Loucy (cell line): Measurements from ENCODE around the gene NRG3.

Experiments used
- H2AFZ ChIP-seq: fragments of 200-600 bp; sonication (generic); 2 replicates; pipeline ENCODE4 v1.6.0; 2016; ENCODE audit warnings: antibody characterized with exemption, mild to moderate bottlenecking, low read length, moderate library complexity
- H3F3A ChIP-seq: fragments of 200-600 bp; 2 replicates; pipeline ENCODE4 v1.6.0; 2016; ENCODE audit warnings: antibody characterized with exemption, low read depth, mild to moderate bottlenecking
- H3K27me3 ChIP-seq: fragments of 200-600 bp; sonication (generic); 2 replicates; pipeline ENCODE4 v1.6.1; 2014; ENCODE audit warnings: low read length, mild to moderate bottlenecking; ENCODE audit not compliant: insufficient read depth, poor library complexity, severe bottlenecking
- H3K36me3 ChIP-seq: fragments of 200-600 bp; sonication (generic); 2 replicates; pipeline ENCODE4 v1.6.1; 2016; ENCODE audit warnings: low read length; ENCODE audit not compliant: insufficient read depth
- H3K4me1 ChIP-seq: fragments of 200-600 bp; sonication (generic); 2 replicates; pipeline ENCODE4 v1.5.1; 2014; ENCODE audit warnings: low read length, mild to moderate bottlenecking; ENCODE audit not compliant: insufficient read depth, poor library complexity, severe bottlenecking
- H3K4me2 ChIP-seq: fragments of 200-600 bp; sonication (generic); 2 replicates; pipeline ENCODE4 v1.6.0; 2014; ENCODE audit warnings: antibody characterized with exemption, low read length, low read depth, mild to moderate bottlenecking; ENCODE audit not compliant: poor library complexity, severe bottlenecking
- H3K4me3 ChIP-seq: fragments of 200-600 bp; sonication (generic); 2 replicates; pipeline ENCODE4 v1.5.1; 2014; ENCODE audit warnings: low read length, mild to moderate bottlenecking, mixed read lengths; ENCODE audit not compliant: poor library complexity, severe bottlenecking
- H3K79me2 ChIP-seq: fragments of 200-600 bp; sonication (generic); 2 replicates; pipeline ENCODE4 v1.6.1; 2014; ENCODE audit warnings: low read length; ENCODE audit not compliant: insufficient read depth
- H3K9ac ChIP-seq: fragments of 200-600 bp; sonication (generic); 2 replicates; pipeline ENCODE4 v1.6.0; 2014; ENCODE audit warnings: mild to moderate bottlenecking, low read depth, low read length, moderate library complexity; ENCODE audit not compliant: poor library complexity, severe bottlenecking
- H3K9me2 ChIP-seq: fragments of 200-600 bp; sonication (generic); replicated peaks from 2 replicates; pipeline ENCODE4 v1.6.1; 2016; ENCODE audit warnings: low read depth, low read length, mixed read lengths
- H3K9me3 ChIP-seq: fragments of 200-600 bp; sonication (generic); 2 replicates; pipeline ENCODE4 v1.6.1; 2014; ENCODE audit warnings: mild to moderate bottlenecking, antibody characterized with exemption, low read length, low read depth; ENCODE audit not compliant: insufficient read depth
- H4K20me1 ChIP-seq: fragments of 200-600 bp; sonication (generic); 2 replicates; pipeline ENCODE4 v1.6.0; 2014; ENCODE audit warnings: antibody characterized with exemption, low read length, mild to moderate bottlenecking; ENCODE audit not compliant: insufficient read depth, poor library complexity, severe bottlenecking
- CTCF ChIP-seq: fragments of 200-600 bp; sonication (generic); conservative IDR thresholded peaks from 2 replicates; pipeline ENCODE4 v1.5.1; 2014; ENCODE audit warnings: mild to moderate bottlenecking, antibody characterized with exemption, low read length
- EZH2phosphoT487 ChIP-seq: fragments of 200-600 bp; IDR thresholded peaks from 2 replicates; pipeline ENCODE4 v1.6.1; 2018; ENCODE audit warnings: antibody characterized with exemption, mild to moderate bottlenecking, moderate library complexity, borderline replicate concordance

NRG3 gene

GRCh38 chr10:82750538-82750937 lies 875.5 kb downstream of the NRG3 start:
- H3K4me2 ChIP-seq, result no peak overlapping the region
- no peak for TF ChIP-seq CTCF
- no peak for TF ChIP-seq EZH2phosphoT487
- H3K9ac ChIP-seq, result no peak overlapping the region
- H3F3A ChIP-seq, result no peaks in the 10 kb centered on the region
- no peaks in the 10 kb centered on the region for H3K27me3 ChIP-seq
- no peaks in the 10 kb centered on the region for H3K9me3 ChIP-seq
- H3K36me3 ChIP-seq, result no peaks in the 10 kb centered on the region
- H3K4me3 ChIP-seq, result no peak overlapping the region
- no peaks in the 10 kb centered on the region for H3K4me1 ChIP-seq
- H3K79me2 ChIP-seq, result no peaks in the 10 kb centered on the region
- H2AFZ ChIP-seq, result no peak overlapping the region
- no peaks in the 10 kb centered on the region for H3K9me2 ChIP-seq
- H4K20me1 ChIP-seq, result no peaks in the 10 kb centered on the region

GRCh38 chr10:82757397-82757796 lies 882.4 kb downstream of the NRG3 start:
- Histone ChIP-seq H3F3A (no peaks in the 10 kb centered on the region), H3K4me1 (no peaks in the 10 kb centered on the region), H3K9me2 (no peaks in the 10 kb centered on the region), H4K20me1 (no peaks in the 10 kb centered on the region), H3K9me3 (no peaks in the 10 kb centered on the region), H3K27me3 (no peaks in the 10 kb centered on the region), H3K4me3 (no peak overlapping the region), H2AFZ (no peak overlapping the region), H3K4me2 (no peak overlapping the region), H3K79me2 (no peaks in the 10 kb centered on the region), H3K9ac (no peak overlapping the region), H3K36me3 (no peaks in the 10 kb centered on the region)
- TF ChIP-seq EZH2phosphoT487 (no peak), CTCF (no peak)

GRCh38 chr10:82757901-82758300 lies 882.9 kb downstream of the NRG3 start:
- no peaks in the 10 kb centered on the region for H3K36me3 ChIP-seq
- H3K9me2 ChIP-seq, result no peaks in the 10 kb centered on the region
- H3K4me1 ChIP-seq, result no peaks in the 10 kb centered on the region
- no peak overlapping the region for H3K4me2 ChIP-seq
- no peaks in the 10 kb centered on the region for H4K20me1 ChIP-seq
- no peak overlapping the region for H3K9ac ChIP-seq
- no peak overlapping the region for H3K4me3 ChIP-seq
- no peaks in the 10 kb centered on the region for H3K9me3 ChIP-seq
- H3K79me2 ChIP-seq, result no peaks in the 10 kb centered on the region
- no peaks in the 10 kb centered on the region for H3F3A ChIP-seq
- H3K27me3 ChIP-seq, result no peaks in the 10 kb centered on the region
- H2AFZ ChIP-seq, result no peak overlapping the region
- no peak for TF ChIP-seq CTCF
- no peak for TF ChIP-seq EZH2phosphoT487
